Heart right ventricle (tissue), 16 donors: ENCODE measurements around the gene ZBTB40. TPM values are rescaled to one million over a fixed set of nuclear protein-coding genes. Genes with fewer than 3 reads are reported as not detected.

ENCODE experiments used
- ATAC-seq, 8 donors: fragments of 200-7000 bp; cut with Tn5 transposase; one replicate each; pipeline ENCODE4 v1.9.1; 2020; ENCODE audit warnings: mild to moderate bottlenecking in 8 of 8, moderate library complexity in 8 of 8, moderate number of reproducible peaks in 1 of 8
- DNase-seq, 2 donors: peaks; one replicate each; pipeline ENCODE4 v3.0.0-alpha.2; 2020
- H3K27ac ChIP-seq, 10 donors: fragments of 200-600 bp; sonication (generic) in 2 of 10; one replicate each; pipeline versions ENCODE4 v1.5.0 to v1.8.0; 2020 to 2022; ENCODE audit warnings: mild to moderate bottlenecking in 3 of 10
- H3K27me3 ChIP-seq, 7 donors: fragments of 200-600 bp; one replicate each; pipeline ENCODE4 v1.8.0; 2021 to 2022; ENCODE audit warnings: mild to moderate bottlenecking in 2 of 7
- H3K36me3 ChIP-seq, 9 donors: fragments of 200-600 bp; sonication (generic) in 1 of 9; one replicate each; pipeline versions ENCODE4 v1.5.0 to v1.8.0; 2020 to 2022; ENCODE audit warnings: mild to moderate bottlenecking in 2 of 9
- H3K4me1 ChIP-seq, 9 donors: fragments of 200-600 bp; sonication (generic) in 1 of 9; one replicate each; pipeline versions ENCODE4 v1.5.0 to v1.8.0; 2020 to 2022; ENCODE audit warnings: mild to moderate bottlenecking in 4 of 9
- H3K4me3 ChIP-seq, 10 donors: fragments of 200-600 bp; sonication (generic) in 2 of 10; one replicate each; pipeline versions ENCODE4 v1.5.0 to v1.8.0; 2020 to 2022; ENCODE audit warnings: mild to moderate bottlenecking in 7 of 10, moderate library complexity in 2 of 10
- H3K9me3 ChIP-seq, 11 donors: fragments of 200-600 bp in 10 of 11; sonication (generic) in 2 of 11; one replicate each; pipeline versions ENCODE4 v1.5.0 to v1.8.0; 2013 to 2022; ENCODE audit warnings: mild to moderate bottlenecking in 2 of 11, control low read depth in 1 of 11, moderate library complexity in 1 of 11
- CTCF ChIP-seq, 9 donors: fragments of 200-600 bp; sonication (generic) in 2 of 9; IDR thresholded peaks; one replicate each; pipeline versions ENCODE4 v1.5.0 to v1.8.0; 2021 to 2022; ENCODE audit warnings: antibody characterized with exemption in 9 of 9, mild to moderate bottlenecking in 5 of 9, moderate library complexity in 1 of 9
- WGBS, 2 donors: extraction: QIAGEN DNeasy Blood & Tissue Kit; methylation state at CpG; one replicate each; pipeline ENCODE4 v1.1.7; 2013; ENCODE audit warnings: inconsistent platforms in 1 of 2; 5-methylcytosine and 5-hydroxymethylcytosine counted together
- intact Hi-C, 10 donors: fragments of 100-400 bp; cut with DNase I; formaldehyde crosslinking; loops; one replicate each; pipeline versions ENCODE4 v1.11.1 to v1.14.2; 2022
- polyA plus RNA-seq, 2 donors: library from polyadenylated mRNA; stranded (reverse); fragments of 200-250 nt; gene quantifications; one replicate each; pipeline ENCODE4 v1.2.3, GENCODE V29; 2013
- total RNA-seq, 10 donors: library from RNA; stranded (reverse); fragmentation: NEBNext Ultra II Directional in 3 of 10; extraction: Animal tissue kit (Norgen Biotek cat#: 25700) in 3 of 10; gene quantifications; one replicate each; pipeline versions ENCODE4 v1.2.1 to v1.2.4, GENCODE V29; 2021 to 2023
- donor health status: Arrhythmogenic right ventricular cardiomyopathy.
- donor health status: ischemic (EF 13 %, LVEDD 7.1; RV severe dilation, severe dysfunction).
- donor health status: healthy with polysubstance abuse.
- donor health status: DM: no; HTN: yes; CAD: no.
- donor health status: DM: no; HTN: no; CAD: no.
- donor health status: ischemic (EF 25% LVEDD 6.9; RV normal size, moderate dysfunction).
- donor health status: ischemic (EF 25% LVEDD 5.7; RV mildly dilated, moderate dysfunction).
- donor health status: healthy.
- donor health status: DM: yes; HTN: yes; CAD: no.
- donor health status: Ischemic cardiomyopathy.
- donor health status: ischemic (EF 35%, LVEDD 5.7; RV mildly dilated, moderate dysfunction).
- donor health status: nonischemic (EF 11% LVEDD 7.7; RV severe dilation, severe dysfunction).
- donor health status: DM: yes; HTN: yes; CAD: no.
- donor health status: PGD.
- donor health status: ischemic (EF 29% LVEDD 5.4; RV normal size, mild dysfunction).
- donor health status: nonischemic (EF 23%, LVEDD 6.1; RV moderate dilation, normal function).

ZBTB40 gene
- total and polyA plus RNA-seq, 12 donors = 3.2 to 18.2 (median 13.2) TPM

GRCh38 chr1:22415489-22415888, 36.2 kb upstream of the ZBTB40 start:
- peaks cover 0 to 48% (median 8%) of the 10 kb centered on the region in 9 donors for H3K4me1 ChIP-seq
- no peak for TF ChIP-seq CTCF (IDR thresholded peaks at IDR 0.05)
- DNase-seq (no peak), ATAC-seq (no peak)
- no peak overlapping the region for H3K27ac ChIP-seq
- H3K36me3 ChIP-seq = no peaks in the 10 kb centered on the region
- H3K27me3 ChIP-seq = peaks cover 0 to 31% (median 18%) of the 10 kb centered on the region in 7 donors
- intact Hi-C loops = loop anchor here in 8 of 10 donors (5.0 to 10.0 kb wide), 5 partner anchors 281 to 517 kb away; no protein-coding TSS in a partner anchor
- H3K4me3 ChIP-seq = no peak overlapping the region
- WGBS, 2 donors = 87 to 88% methylated on average over 7 of the region's 7 CpGs
- no peaks in the 10 kb centered on the region for H3K9me3 ChIP-seq

GRCh38 chr1:22416555-22417454, 34.8 kb upstream of the ZBTB40 start:
- no peak overlapping the region for H3K27ac ChIP-seq

GRCh38 chr1:22417466-22417865, 34.2 kb upstream of the ZBTB40 start:
- no peaks in the 10 kb centered on the region for H3K36me3 ChIP-seq
- no peak for TF ChIP-seq CTCF (IDR thresholded peaks at IDR 0.05)
- intact Hi-C loops = loop anchor here in 8 of 10 donors (5.0 to 10.0 kb wide), 5 partner anchors 283 to 515 kb away; no protein-coding TSS in a partner anchor
- no peaks in the 10 kb centered on the region for H3K9me3 ChIP-seq
- peaks cover 0 to 48% (median 8%) of the 10 kb centered on the region in 9 donors for H3K4me1 ChIP-seq
- no peak overlapping the region for H3K27ac ChIP-seq
- H3K27me3 ChIP-seq = peaks cover 0 to 47% (median 22%) of the 10 kb centered on the region in 7 donors
- no peak for DNase-seq
- WGBS, 2 donors = 86 to 89% methylated on average over 12 of the region's 12 CpGs
- no peak overlapping the region for H3K4me3 ChIP-seq
- ATAC-seq = no peak

More at GRCh38 chr1:22416555-22417454, 34.8 kb upstream of the ZBTB40 start:
- Histone ChIP-seq H3K4me3 (no peak overlapping the region), H3K27me3 (peaks cover 0 to 43% (median 18%) of the 10 kb centered on the region in 7 donors), H3K9me3 (no peaks in the 10 kb centered on the region), H3K4me1 (peaks cover 0 to 48% (median 8%) of the 10 kb centered on the region in 9 donors), H3K36me3 (no peaks in the 10 kb centered on the region)
- intact Hi-C loops = loop anchor here in 8 of 10 donors (5.0 to 10.0 kb wide), 5 partner anchors 282 to 515 kb away; no protein-coding TSS in a partner anchor
- 16 to 18% methylated on average over 13 of the region's 13 CpGs for whole genome bisulfite sequencing, 2 donors
- peak in 7 of 8 donors; percentile 46 to 72 (median 51) for ATAC-seq
- TF ChIP-seq CTCF (IDR thresholded peaks at IDR 0.05) = peak; percentile 43 to 89 (median 79)
- peak; percentile 59 to 69 for DNase-seq

- peak overlapping the region in 6 of 10 donors; percentile 43 to 81 (median 60) for H3K27ac ChIP-seq
- H3K9me3 ChIP-seq = no peaks in the 10 kb centered on the region
- peak overlapping the region in 3 of 10 donors; percentile 6 to 25 (median 22) for H3K4me3 ChIP-seq
- TF ChIP-seq CTCF (IDR thresholded peaks at IDR 0.05) = no peak
- DNase-seq = no peak
- ATAC-seq = peak in 1 of 8 donors; percentile 18
- 44 to 69% methylated on average over 4 of the region's 4 CpGs for WGBS, 2 donors
- no peaks in the 10 kb centered on the region for H3K36me3 ChIP-seq
- peaks cover 0 to 43% (median 8%) of the 10 kb centered on the region in 9 donors for H3K4me1 ChIP-seq
- H3K27me3 ChIP-seq = peaks cover 0 to 47% (median 22%) of the 10 kb centered on the region in 7 donors
- intact Hi-C loops = loop anchor here in 9 of 10 donors (2.0 to 10.0 kb wide), 6 partner anchors 284 to 514 kb away; no protein-coding TSS in a partner anchor
Measured at GRCh38 chr1:22418312-22418711, 33.3 kb upstream of the ZBTB40 start.
